CD4-positive, alpha-beta T cell (primary cell): ENCODE measurements around the gene BMPR1A. TPM values are rescaled to one million over a fixed set of nuclear protein-coding genes. Genes with fewer than 3 reads are reported as not detected.
"Not testable (repeated sequence)": the region's sequence is repeated elsewhere in the genome, so short reads cannot be mapped to it uniquely, and the experiment has no call there.

Experiments used
- ATAC-seq: fragments of 200-7000 bp; cut with Tn5 transposase; one replicate; pipeline ENCODE4 v1.10.0; 2022; ENCODE audit warnings: mild to moderate bottlenecking; ENCODE audit not compliant: poor library complexity
- CTCF ChIA-PET: fragments of 350-600 bp; sonication (Branson Sonifier 250); formaldehyde crosslinking; loops from one replicate; lab custom pipeline; 2021; ENCODE audit warnings: antibody characterized with exemption, inconsistent platforms; lab: Charles Lee
- POLR2A ChIA-PET: fragments of 350-600 bp; sonication (Branson Sonifier 250); formaldehyde crosslinking; loops from one replicate; lab custom pipeline; 2021; ENCODE audit warnings: antibody characterized with exemption, inconsistent platforms; lab: Charles Lee
- DNase-seq, 14 experiments: peaks; one replicate each; pipeline ENCODE4 v3.0.0-alpha.2; 2013 to 2020; ENCODE audit warnings: mixed read lengths in 2 of 14
- H3K27ac ChIP-seq, 2 donors: one replicate each; pipeline versions ENCODE4 v1.5.1 to v1.7.0; 2013; ENCODE audit warnings: low read length in 2 of 2, low read depth in 1 of 2, mild to moderate bottlenecking in 1 of 2
- H3K27me3 ChIP-seq, 2 experiments: 1 replicate in 1 of 2; 2 replicates in 1 of 2; pipeline versions ENCODE4 v1.6.1 to v1.7.0; 2013; ENCODE audit warnings: low read length in 2 of 2, control low read depth in 1 of 2, mild to moderate bottlenecking in 1 of 2, moderate library complexity in 1 of 2; ENCODE audit not compliant: insufficient read depth in 2 of 2, control insufficient read depth in 1 of 2
- H3K36me3 ChIP-seq: one replicate; pipeline ENCODE4 v1.6.1; 2013; ENCODE audit warnings: low read length, control low read depth; ENCODE audit not compliant: insufficient read depth
- H3K4me1 ChIP-seq: one replicate; pipeline ENCODE4 v1.6.1; 2013; ENCODE audit warnings: low read length, control low read depth; ENCODE audit not compliant: insufficient read depth
- H3K4me3 ChIP-seq: one replicate; pipeline ENCODE4 v1.5.1; 2013; ENCODE audit warnings: mild to moderate bottlenecking, low read length, moderate library complexity
- H3K9me3 ChIP-seq, 2 experiments: 1 replicate in 1 of 2; 2 replicates in 1 of 2; pipeline versions ENCODE4 v1.6.1 to v1.7.0; 2013; ENCODE audit warnings: low read length in 2 of 2, mild to moderate bottlenecking in 2 of 2, control low read depth in 1 of 2, moderate library complexity in 1 of 2; ENCODE audit not compliant: control insufficient read depth in 1 of 2, insufficient read depth in 1 of 2
- H3K27ac Mint-ChIP-seq: one replicate; pipeline ENCODE4 v1.8.0; 2020; ENCODE audit warnings: mixed read lengths
- H3K27me3 Mint-ChIP-seq: one replicate; pipeline ENCODE4 v1.8.0; 2021; ENCODE audit warnings: mixed read lengths
- H3K36me3 Mint-ChIP-seq: one replicate; pipeline ENCODE4 v1.8.0; 2021; ENCODE audit warnings: low read depth, mixed read lengths
- H3K4me1 Mint-ChIP-seq: one replicate; pipeline ENCODE4 v1.8.0; 2021; ENCODE audit warnings: low read depth, mixed read lengths
- H3K4me3 Mint-ChIP-seq: one replicate; pipeline ENCODE4 v1.8.0; 2020; ENCODE audit warnings: mild to moderate bottlenecking, mixed read lengths
- H3K9me3 Mint-ChIP-seq: one replicate; pipeline ENCODE4 v1.8.0; 2020; ENCODE audit warnings: mixed read lengths
- intact Hi-C, 2 experiments: fragments of 100-400 bp; cut with DNase I in 1 of 2; cut with micrococcal nuclease in 1 of 2; formaldehyde crosslinking; loops; one replicate each; pipeline versions ENCODE4 v1.15.1 to v1.9.0; 2023 to 2025; cut with DNase I, micrococcal nuclease
- total RNA-seq, 174 experiments: library from RNA in 2 of 174; stranded (reverse) in 2 of 174; gene quantifications; one replicate each; pipeline ENCODE4 v1.2.3 and lab custom pipeline; 2021 to 2026
- TF ChIP-seq, protein P1 (sequence below): fragments of 200-600 bp; IDR thresholded peaks from one replicate; pipeline ENCODE4 v1.8.0; 2022; ENCODE audit warnings: antibody characterized with exemption, mild to moderate bottlenecking

The BMPR1A gene
- total RNA-seq, 2 experiments from 2014 or later, result 1.9 to 2.6 TPM

DNA sequence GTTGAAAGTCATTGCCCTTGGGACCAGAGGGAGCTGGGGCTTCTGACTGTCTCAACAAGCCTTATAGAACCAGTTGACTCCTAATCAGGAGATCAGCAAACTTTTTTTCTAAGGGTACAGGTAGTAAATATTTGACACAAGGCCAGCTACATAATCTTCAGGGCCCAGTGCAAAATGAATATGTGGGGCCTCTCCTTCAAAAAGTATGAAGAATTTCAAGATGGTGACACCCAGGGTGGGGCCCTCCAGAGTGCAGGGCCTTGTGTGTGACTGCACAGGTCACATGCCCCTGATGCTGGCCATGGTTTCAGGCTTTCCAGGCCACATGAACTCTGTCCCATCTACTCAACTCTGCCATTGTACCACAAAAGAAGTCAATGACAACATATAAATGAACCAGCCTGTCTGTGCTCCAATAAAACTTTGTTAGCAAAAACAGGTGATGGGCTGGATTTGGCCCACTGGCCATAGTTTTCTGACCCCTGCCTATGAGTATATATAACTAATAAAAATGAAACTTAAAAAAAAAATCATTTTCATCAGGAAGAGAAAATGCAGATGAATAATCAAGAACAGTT, 194.9 kb downstream of the BMPR1A start:
- H3K27ac ChIP-seq, result peak overlapping the region; percentile 51 to 79
- H3K9me3 ChIP-seq, result peaks cover 0 to 21% of the 10 kb centered on the region in 2 experiments
- H3K36me3 ChIP-seq, result no peaks in the 10 kb centered on the region
- Mint-ChIP-seq H3K27me3 (peaks cover 5% of the 10 kb centered on the region), H3K4me3 (no peak overlapping the region), H3K27ac (peak overlapping the region; percentile 80), H3K9me3 (peaks cover 2% of the 10 kb centered on the region), H3K4me1 (peaks cover 14% of the 10 kb centered on the region), H3K36me3 (peaks cover 4% of the 10 kb centered on the region)
- H3K27me3 ChIP-seq, result no peaks in the 10 kb centered on the region
- ATAC-seq (no peak), DNase-seq (peak in 1 of 14 experiments; percentile 5)
- CTCF ChIA-PET, result no interaction called here
- intact Hi-C loops, result no loop called here
- H3K4me3 ChIP-seq, result no peak overlapping the region
- POLR2A ChIA-PET, result no interaction called here
- peaks cover 42% of the 10 kb centered on the region for H3K4me1 ChIP-seq
- TF ChIP-seq, protein P1, sequence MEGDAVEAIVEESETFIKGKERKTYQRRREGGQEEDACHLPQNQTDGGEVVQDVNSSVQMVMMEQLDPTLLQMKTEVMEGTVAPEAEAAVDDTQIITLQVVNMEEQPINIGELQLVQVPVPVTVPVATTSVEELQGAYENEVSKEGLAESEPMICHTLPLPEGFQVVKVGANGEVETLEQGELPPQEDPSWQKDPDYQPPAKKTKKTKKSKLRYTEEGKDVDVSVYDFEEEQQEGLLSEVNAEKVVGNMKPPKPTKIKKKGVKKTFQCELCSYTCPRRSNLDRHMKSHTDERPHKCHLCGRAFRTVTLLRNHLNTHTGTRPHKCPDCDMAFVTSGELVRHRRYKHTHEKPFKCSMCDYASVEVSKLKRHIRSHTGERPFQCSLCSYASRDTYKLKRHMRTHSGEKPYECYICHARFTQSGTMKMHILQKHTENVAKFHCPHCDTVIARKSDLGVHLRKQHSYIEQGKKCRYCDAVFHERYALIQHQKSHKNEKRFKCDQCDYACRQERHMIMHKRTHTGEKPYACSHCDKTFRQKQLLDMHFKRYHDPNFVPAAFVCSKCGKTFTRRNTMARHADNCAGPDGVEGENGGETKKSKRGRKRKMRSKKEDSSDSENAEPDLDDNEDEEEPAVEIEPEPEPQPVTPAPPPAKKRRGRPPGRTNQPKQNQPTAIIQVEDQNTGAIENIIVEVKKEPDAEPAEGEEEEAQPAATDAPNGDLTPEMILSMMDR, result no peak

DNA sequence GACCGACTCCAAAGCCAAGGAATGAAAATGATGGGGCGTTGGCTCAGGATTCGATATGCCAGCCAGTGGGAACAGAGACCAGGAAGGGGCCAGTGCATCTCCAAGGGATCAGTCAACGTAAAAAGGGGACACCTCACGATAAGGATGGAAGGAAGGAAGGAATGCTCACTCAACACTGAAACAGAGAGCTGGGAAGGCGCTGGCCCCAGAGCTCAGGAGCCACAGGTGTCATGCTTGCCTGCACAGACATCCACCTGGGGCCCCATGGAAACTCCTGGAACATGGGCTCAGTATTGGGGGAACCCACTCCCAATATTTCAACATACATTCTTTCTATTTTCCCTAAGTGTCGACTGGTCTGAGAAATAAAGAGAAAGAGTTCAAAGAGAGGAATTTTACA, 195.7 kb downstream of the BMPR1A start:
- peaks cover 49% of the 10 kb centered on the region for H3K4me1 ChIP-seq
- Mint-ChIP-seq H3K4me1 (peaks cover 14% of the 10 kb centered on the region), H3K27ac (no peak overlapping the region), H3K4me3 (no peak overlapping the region), H3K36me3 (peaks cover 4% of the 10 kb centered on the region), H3K27me3 (no peaks in the 10 kb centered on the region), H3K9me3 (peaks cover 2% of the 10 kb centered on the region)
- intact Hi-C loops, result no loop called here
- no peaks in the 10 kb centered on the region for H3K36me3 ChIP-seq
- peaks cover 0 to 21% of the 10 kb centered on the region in 2 experiments for H3K9me3 ChIP-seq
- ATAC-seq (no peak), DNase-seq (no peak)
- no peak overlapping the region for H3K27ac ChIP-seq
- CTCF ChIA-PET, result no interaction called here
- no peaks in the 10 kb centered on the region for H3K27me3 ChIP-seq
- H3K4me3 ChIP-seq, result no peak overlapping the region
- POLR2A ChIA-PET, result no interaction called here
- TF ChIP-seq, protein P1, result no peak

DNA sequence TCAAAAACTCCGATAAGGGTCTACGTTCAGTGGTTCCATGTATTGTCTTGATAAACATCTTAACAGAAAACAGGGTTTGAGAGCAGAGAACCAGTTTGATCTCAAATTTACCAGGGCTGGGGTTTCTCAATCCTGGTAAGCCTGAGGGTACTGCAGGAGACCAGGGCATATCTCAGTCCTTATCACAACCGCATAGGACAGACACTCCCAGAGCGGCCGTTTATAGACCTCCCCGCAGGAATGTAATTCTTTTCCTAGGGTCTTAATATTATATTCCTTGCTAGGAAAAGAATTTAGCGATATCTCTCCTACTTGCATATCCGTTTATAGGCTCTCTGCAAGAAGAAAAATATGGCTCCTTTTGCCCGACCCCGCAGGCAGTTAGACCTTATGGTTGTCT, 196.3 kb downstream of the BMPR1A start:
- H3K4me3 Mint-ChIP-seq, H3K27me3 Mint-ChIP-seq, ATAC-seq, POLR2A ChIA-PET, intact Hi-C loops, H3K9me3 Mint-ChIP-seq, H3K27me3 ChIP-seq, H3K4me3 ChIP-seq, H3K27ac ChIP-seq, H3K36me3 ChIP-seq, CTCF ChIA-PET, H3K36me3 Mint-ChIP-seq, H3K27ac Mint-ChIP-seq, DNase-seq: not testable (repeated sequence)
- peaks cover 52% of the 10 kb centered on the region for H3K4me1 ChIP-seq
- peaks cover 0 to 21% of the 10 kb centered on the region in 2 experiments for H3K9me3 ChIP-seq
- peaks cover 14% of the 10 kb centered on the region for H3K4me1 Mint-ChIP-seq
